ENCODE data around the gene NAA80. TPM values are rescaled to one million over a fixed set of nuclear protein-coding genes. Genes with fewer than 3 reads are reported as not detected.

Gene NAA80
- total and polyA plus RNA-seq, 2 of the 13 experiments (the other 11 are each of a cell fraction or from before 2014, with no cell fraction given): 3.4 to 8.7 TPM

DNA sequence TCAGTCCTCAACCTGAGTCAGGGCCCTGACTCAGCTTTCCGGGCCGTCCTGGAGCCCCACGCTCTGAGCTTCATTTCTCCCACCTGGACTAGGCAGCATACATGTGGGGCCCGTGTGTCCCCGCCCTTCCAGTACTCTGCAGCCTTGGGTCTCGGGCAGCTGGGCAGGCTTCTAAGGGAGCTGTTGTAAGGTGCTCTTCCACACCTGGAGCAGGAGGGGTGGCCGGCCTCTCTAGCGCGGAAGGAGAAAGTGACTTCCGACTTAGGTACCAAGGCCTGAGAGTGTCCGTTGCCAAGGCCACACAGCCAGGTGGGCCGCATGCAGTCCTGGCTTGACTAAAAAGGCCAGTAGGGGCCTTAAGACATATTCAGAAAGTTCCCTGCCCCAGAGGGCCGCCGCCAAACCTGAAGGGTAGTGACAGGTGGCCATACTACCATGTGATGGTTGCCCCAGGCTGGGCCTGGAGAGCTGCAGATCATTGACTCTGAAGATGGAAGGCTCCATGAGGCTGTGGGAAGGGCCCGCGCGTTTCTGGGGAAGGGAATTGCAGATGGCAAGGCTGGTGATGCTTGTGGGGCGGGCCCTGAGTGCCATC lies 39.7 kb downstream of the NAA80 start (continued):
- no peak for TF ChIP-seq GMEB2 (CRISPR knock-in tag; IDR thresholded peaks at IDR 0.05; ENCODE audit: low read depth)
- TF ChIP-seq CREM (IDR thresholded peaks at IDR 0.05): no peak
- TF ChIP-seq CREM (CRISPR knock-in tag; IDR thresholded peaks at IDR 0.05): no peak
- TF ChIP-seq NCOA1 (CRISPR knock-in tag; IDR thresholded peaks at IDR 0.05): no peak
- no peak for TF ChIP-seq ZNF563 (CRISPR knock-in tag; IDR thresholded peaks at IDR 0.05)
- no peak for TF ChIP-seq SMAD9 (CRISPR knock-in tag; IDR thresholded peaks at IDR 0.05)
- TF ChIP-seq KMT2B (CRISPR knock-in tag; IDR thresholded peaks at IDR 0.05): no peak
- TF ChIP-seq, protein P1, sequence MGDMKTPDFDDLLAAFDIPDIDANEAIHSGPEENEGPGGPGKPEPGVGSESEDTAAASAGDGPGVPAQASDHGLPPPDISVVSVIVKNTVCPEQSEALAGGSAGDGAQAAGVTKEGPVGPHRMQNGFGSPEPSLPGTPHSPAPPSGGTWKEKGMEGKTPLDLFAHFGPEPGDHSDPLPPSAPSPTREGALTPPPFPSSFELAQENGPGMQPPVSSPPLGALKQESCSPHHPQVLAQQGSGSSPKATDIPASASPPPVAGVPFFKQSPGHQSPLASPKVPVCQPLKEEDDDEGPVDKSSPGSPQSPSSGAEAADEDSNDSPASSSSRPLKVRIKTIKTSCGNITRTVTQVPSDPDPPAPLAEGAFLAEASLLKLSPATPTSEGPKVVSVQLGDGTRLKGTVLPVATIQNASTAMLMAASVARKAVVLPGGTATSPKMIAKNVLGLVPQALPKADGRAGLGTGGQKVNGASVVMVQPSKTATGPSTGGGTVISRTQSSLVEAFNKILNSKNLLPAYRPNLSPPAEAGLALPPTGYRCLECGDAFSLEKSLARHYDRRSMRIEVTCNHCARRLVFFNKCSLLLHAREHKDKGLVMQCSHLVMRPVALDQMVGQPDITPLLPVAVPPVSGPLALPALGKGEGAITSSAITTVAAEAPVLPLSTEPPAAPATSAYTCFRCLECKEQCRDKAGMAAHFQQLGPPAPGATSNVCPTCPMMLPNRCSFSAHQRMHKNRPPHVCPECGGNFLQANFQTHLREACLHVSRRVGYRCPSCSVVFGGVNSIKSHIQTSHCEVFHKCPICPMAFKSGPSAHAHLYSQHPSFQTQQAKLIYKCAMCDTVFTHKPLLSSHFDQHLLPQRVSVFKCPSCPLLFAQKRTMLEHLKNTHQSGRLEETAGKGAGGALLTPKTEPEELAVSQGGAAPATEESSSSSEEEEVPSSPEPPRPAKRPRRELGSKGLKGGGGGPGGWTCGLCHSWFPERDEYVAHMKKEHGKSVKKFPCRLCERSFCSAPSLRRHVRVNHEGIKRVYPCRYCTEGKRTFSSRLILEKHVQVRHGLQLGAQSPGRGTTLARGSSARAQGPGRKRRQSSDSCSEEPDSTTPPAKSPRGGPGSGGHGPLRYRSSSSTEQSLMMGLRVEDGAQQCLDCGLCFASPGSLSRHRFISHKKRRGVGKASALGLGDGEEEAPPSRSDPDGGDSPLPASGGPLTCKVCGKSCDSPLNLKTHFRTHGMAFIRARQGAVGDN (CRISPR knock-in tag; IDR thresholded peaks at IDR 0.05): no peak
